ENCODE data around the gene PLCL2.
"Not testable (repeated sequence)": the region's sequence is repeated elsewhere in the genome, so short reads cannot be mapped to it uniquely, and the experiment has no call there.

PLCL2 gene

GRCh38 chr3:16917980-16918682 lies 33.4 kb downstream of the PLCL2 start:
- no peak for DNase-seq

- no peak for DNase-seq
Observed at GRCh38 chr3:16918683-16919025, 33.9 kb downstream of the PLCL2 start.

- DNase-seq, result no peak
Observed at GRCh38 chr3:16923112-16923511, 38.4 kb downstream of the PLCL2 start.

GRCh38 chr3:16927485-16927884 lies 42.7 kb downstream of the PLCL2 start:
- peak; percentile 52 for DNase-seq

GRCh38 chr3:16928386-16929132 lies 43.8 kb downstream of the PLCL2 start:
- DNase-seq, result no peak

- no peak for DNase-seq
Observed at GRCh38 chr3:16929311-16929710, 44.6 kb downstream of the PLCL2 start.

- DNase-seq, result no peak
Observed at GRCh38 chr3:16932877-16933276, 48.1 kb downstream of the PLCL2 start.

- DNase-seq, result peak; percentile 77
Observed at GRCh38 chr3:16935781-16936180, 51.0 kb downstream of the PLCL2 start.

- DNase-seq, result peak; percentile 98
Observed at GRCh38 chr3:16936233-16936632, 51.5 kb downstream of the PLCL2 start.

GRCh38 chr3:16936676-16937230 lies 52.0 kb downstream of the PLCL2 start:
- DNase-seq, result peak; percentile 65

GRCh38 chr3:16937326-16937845 lies 52.6 kb downstream of the PLCL2 start:
- DNase-seq, result no peak

- peak; percentile 19 for DNase-seq
Observed at GRCh38 chr3:16940769-16941700, 56.3 kb downstream of the PLCL2 start.

GRCh38 chr3:16942955-16943354 lies 58.2 kb downstream of the PLCL2 start:
- no peak for DNase-seq

GRCh38 chr3:16943857-16944256 lies 59.1 kb downstream of the PLCL2 start:
- no peak for DNase-seq

- peak; percentile 70 for DNase-seq
Observed at GRCh38 chr3:16944356-16944755, 59.6 kb downstream of the PLCL2 start.

GRCh38 chr3:16945330-16945729 lies 60.6 kb downstream of the PLCL2 start:
- no peak for DNase-seq

- no peak for DNase-seq
Observed at GRCh38 chr3:16950282-16950681, 65.5 kb downstream of the PLCL2 start.

GRCh38 chr3:16950845-16951244 lies 66.1 kb downstream of the PLCL2 start:
- DNase-seq, result no peak

GRCh38 chr3:16957852-16958251 lies 73.1 kb downstream of the PLCL2 start:
- DNase-seq, result not testable (repeated sequence)

- no peak for DNase-seq
Observed at GRCh38 chr3:16960125-16960524, 75.4 kb downstream of the PLCL2 start.

GRCh38 chr3:16961621-16962205 lies 77.0 kb downstream of the PLCL2 start:
- DNase-seq, result no peak

- no peak for DNase-seq
Observed at GRCh38 chr3:16975083-16975482, 90.3 kb downstream of the PLCL2 start.

Measured in hematopoietic multipotent progenitor cell treated with erythropoietin and hydrocortisone succinate and interleukin-3 and kit ligand, for 6 days (in vitro differentiated cells).